SIG-M5 treated with dmso at 0.1 percent for 504 hours (cell line): Measurements from ENCODE around the gene CCDC197.

Source experiments
- DNase-seq: peaks from one replicate; lab custom pipeline; 2025; ENCODE audit not compliant: unreplicated experiment; lab: John Stamatoyannopoulos, UW

CCDC197 gene

GRCh38 chr14:94041551-94042346, 44.6 kb downstream of the CCDC197 start:
- DNase-seq, result no peak

- DNase-seq, result no peak
Measured at GRCh38 chr14:94042433-94043091, 45.5 kb downstream of the CCDC197 start.

- no peak for DNase-seq
Measured at GRCh38 chr14:94043111-94043755, 46.1 kb downstream of the CCDC197 start.

- DNase-seq, result no peak
Measured at GRCh38 chr14:94043756-94044475, 46.8 kb downstream of the CCDC197 start.

- DNase-seq, result no peak
Measured at GRCh38 chr14:94044476-94045091, 47.5 kb downstream of the CCDC197 start.

- DNase-seq, result no peak
Measured at GRCh38 chr14:94045101-94045500, 48.0 kb downstream of the CCDC197 start.

GRCh38 chr14:94045563-94046345, 48.7 kb downstream of the CCDC197 start:
- DNase-seq, result no peak

- DNase-seq, result no peak
Measured at GRCh38 chr14:94046696-94047250, 49.7 kb downstream of the CCDC197 start.

- DNase-seq, result no peak
Measured at GRCh38 chr14:94047581-94047980, 50.5 kb downstream of the CCDC197 start.

GRCh38 chr14:94048691-94049624, 51.9 kb downstream of the CCDC197 start:
- no peak for DNase-seq

GRCh38 chr14:94049625-94050023, 52.5 kb downstream of the CCDC197 start:
- DNase-seq, result no peak

- no peak for DNase-seq
Measured at GRCh38 chr14:94050231-94050880, 53.3 kb downstream of the CCDC197 start.

GRCh38 chr14:94051115-94051514, 54.0 kb downstream of the CCDC197 start:
- DNase-seq, result peak; percentile 2

- no peak for DNase-seq
Measured at GRCh38 chr14:94051779-94052178, 54.7 kb downstream of the CCDC197 start.

- DNase-seq, result no peak
Measured at GRCh38 chr14:94052199-94052598, 55.1 kb downstream of the CCDC197 start.

- no peak for DNase-seq
Measured at GRCh38 chr14:94052662-94053061, 55.6 kb downstream of the CCDC197 start.

GRCh38 chr14:94054401-94054800, 57.3 kb downstream of the CCDC197 start:
- DNase-seq, result no peak

GRCh38 chr14:94054936-94055335, 57.8 kb downstream of the CCDC197 start:
- DNase-seq, result no peak
